ENCODE data around the gene PRDM13. TPM values are rescaled to one million over a fixed set of nuclear protein-coding genes. Genes with fewer than 3 reads are reported as not detected.

The PRDM13 gene
- total and polyA plus RNA-seq, 9 of the 15 experiments (the other 6 are each of a cell fraction or from before 2014, with no cell fraction given): not detected

- no peaks in the 10 kb centered on the region for H3K79me2 ChIP-seq (ENCODE audit: control insufficient read depth, insufficient read depth, low read length)
- H3K36me3 ChIP-seq (ENCODE audit: control insufficient read depth, insufficient read depth, low read length): no peaks in the 10 kb centered on the region
- ATAC-seq (peak; percentile 92), FAIRE-seq (no peak), DNase-seq (ENCODE audit: extremely low read depth in 1 of 4, low spot score in 3 of 4) (peak; percentile 57 to 70 (median 64))
- no peaks in the 10 kb centered on the region for H4K20me1 ChIP-seq (replicated peaks; ENCODE audit: control insufficient read depth, insufficient read depth, low read length)
- peak overlapping the region; percentile 33 for H3K4me3 ChIP-seq
- intact Hi-C loops (cut with micrococcal nuclease) (no loop called here), in situ Hi-C loops (cut with MboI) (no loop called here)
- CTCF ChIA-PET (ENCODE audit: low intra/inter-chr PET ratio): interaction anchor here (0.6 kb wide), 1 partner anchor 36 kb away, joined by 3 read pairs; no protein-coding TSS in a partner anchor
- WGBS (ENCODE audit: insufficient coverage, low coverage, missing lambda C conversion rate): 3% methylated on average over 49 of the region's 55 CpGs
- H3K4me2 ChIP-seq (ENCODE audit: insufficient read depth, low read length): peak overlapping the region; percentile 70
- no peaks in the 10 kb centered on the region for H3K9me1 ChIP-seq (ENCODE audit: control insufficient read depth, insufficient read depth, low read length)
- H2AFZ ChIP-seq (ENCODE audit: low read depth, low read length): peak overlapping the region; percentile 89
- POLR2A ChIA-PET: interaction anchor here (0.6 to 1.1 kb wide), 2 partner anchors 35 to 257 kb away, joined by 4 to 7 read pairs; partner anchors contain the start of gene CCNC
- H3K27me3 ChIP-seq (ENCODE audit: control insufficient read depth in 2 of 2, insufficient read depth in 2 of 2, low read length in 2 of 2): peaks cover 43 to 63% of the 10 kb centered on the region in 2 experiments
- no peak overlapping the region for H3K27ac ChIP-seq (ENCODE audit: extremely low read depth, low read depth, low read length)
- peak overlapping the region in 1 of 2 experiments; percentile 91; a peak in 2 of 4 replicates for H3K9ac ChIP-seq (ENCODE audit: insufficient read depth in 1 of 2, low read depth in 2 of 2, low read length in 2 of 2)
- no peaks in the 10 kb centered on the region for H3K9me3 ChIP-seq (replicated peaks; ENCODE audit: control insufficient read depth, insufficient read depth, low read depth, low read length)
- BruUV-seq (replicated peaks): no TSS peak
- peaks cover 0 to 21% of the 10 kb centered on the region in 2 experiments; a peak in 2 of 5 replicates for H3K4me1 ChIP-seq (replicated peaks in 1 of 2; ENCODE audit: control insufficient read depth in 2 of 2, insufficient read depth in 2 of 2, low read length in 2 of 2)
- TF ChIP-seq CEBPB (tag; IDR thresholded peaks at IDR 0.05): no peak
- TF ChIP-seq ZNF696 (CRISPR knock-in tag; conservative IDR thresholded peaks at IDR 0.05): no peak
- TF ChIP-seq NBN (IDR thresholded peaks at IDR 0.05; ENCODE audit: low read depth): no peak
- TF ChIP-seq HDAC6 (IDR thresholded peaks at IDR 0.05; ENCODE audit: low read depth, low read length): no peak
- peak; percentile 75 for TF ChIP-seq BHLHE40 (IDR thresholded peaks at IDR 0.05; ENCODE audit: low read length)
- TF ChIP-seq BRD4 (IDR thresholded peaks at IDR 0.05): no peak
- TF ChIP-seq MNT (conservative IDR thresholded peaks at IDR 0.05): peak; percentile 27 to 58; a peak in 2 of 4 replicates
- TF ChIP-seq ZBTB7A (IDR thresholded peaks at IDR 0.05; ENCODE audit: borderline replicate concordance, control insufficient read depth, low read depth, low read length): peak; percentile 36; the same call in 1 of the 2 replicates
- TF ChIP-seq STAT5B (CRISPR knock-in tag; IDR thresholded peaks at IDR 0.05): no peak
- TF ChIP-seq SMAD3 (CRISPR knock-in tag; conservative IDR thresholded peaks at IDR 0.05): no peak
- TF ChIP-seq, protein P1, sequence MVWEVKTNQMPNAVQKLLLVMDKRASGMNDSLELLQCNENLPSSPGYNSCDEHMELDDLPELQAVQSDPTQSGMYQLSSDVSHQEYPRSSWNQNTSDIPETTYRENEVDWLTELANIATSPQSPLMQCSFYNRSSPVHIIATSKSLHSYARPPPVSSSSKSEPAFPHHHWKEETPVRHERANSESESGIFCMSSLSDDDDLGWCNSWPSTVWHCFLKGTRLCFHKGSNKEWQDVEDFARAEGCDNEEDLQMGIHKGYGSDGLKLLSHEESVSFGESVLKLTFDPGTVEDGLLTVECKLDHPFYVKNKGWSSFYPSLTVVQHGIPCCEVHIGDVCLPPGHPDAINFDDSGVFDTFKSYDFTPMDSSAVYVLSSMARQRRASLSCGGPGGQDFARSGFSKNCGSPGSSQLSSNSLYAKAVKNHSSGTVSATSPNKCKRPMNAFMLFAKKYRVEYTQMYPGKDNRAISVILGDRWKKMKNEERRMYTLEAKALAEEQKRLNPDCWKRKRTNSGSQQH (CRISPR knock-in tag; IDR thresholded peaks at IDR 0.05): no peak
- no peak for TF ChIP-seq ZNF253 (CRISPR knock-in tag; conservative IDR thresholded peaks at IDR 0.05)
- TF ChIP-seq, protein P2, sequence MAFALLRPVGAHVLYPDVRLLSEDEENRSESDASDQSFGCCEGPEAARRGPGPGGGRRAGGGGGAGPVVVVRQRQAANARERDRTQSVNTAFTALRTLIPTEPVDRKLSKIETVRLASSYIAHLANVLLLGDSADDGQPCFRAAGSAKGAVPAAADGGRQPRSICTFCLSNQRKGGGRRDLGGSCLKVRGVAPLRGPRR (CRISPR knock-in tag; IDR thresholded peaks at IDR 0.05): no peak
- 0 out of 2 replicates have a peak, but pooled peaks have one; percentile 8 for TF ChIP-seq HCFC1 (IDR thresholded peaks at IDR 0.05; ENCODE audit: low read depth, low read length)
- TF ChIP-seq ZNF133 (CRISPR knock-in tag; IDR thresholded peaks at IDR 0.05): no peak
- no peak for TF ChIP-seq LARP7 (IDR thresholded peaks at IDR 0.05)
- no peak for TF ChIP-seq ARHGAP35 (IDR thresholded peaks at IDR 0.05; ENCODE audit: partially characterized antibody)
- no peak for TF ChIP-seq HMGXB4 (CRISPR knock-in tag; IDR thresholded peaks at IDR 0.05)
Measured at GRCh38 chr6:99603421-99604165, 3.0 kb upstream of the PRDM13 start.

Data from K562 (cell line).